ENCODE measurements around the gene MRI1.

- TF ChIP-seq CTCF (IDR thresholded peaks at IDR 0.05 in 4 of 5, conservative IDR thresholded peaks at IDR 0.05 in 1 of 5) (no peak), POLR2A (IDR thresholded peaks at IDR 0.05) (no peak)
Measured at GRCh38 chr19:13803038-13803437, 38.7 kb downstream of the MRI1 start.
